GM23338 (cell line): ENCODE data around the gene TOR1AIP2. TPM values are rescaled to one million over a fixed set of nuclear protein-coding genes. Genes with fewer than 3 reads are reported as not detected.

Experiments
- ATAC-seq: fragments of 200-7000 bp; cut with Tn5 transposase; 3 replicates; pipeline ENCODE4 v1.9.1; 2020
- DNase-seq: peaks from one replicate; pipeline ENCODE4 v3.0.0-alpha.2; 2015; ENCODE audit warnings: low spot score
- H2AFZ ChIP-seq: fragments of 200-600 bp; sonication (generic); 2 replicates; pipeline ENCODE4 v1.8.0; 2016; ENCODE audit warnings: antibody characterized with exemption, mild to moderate bottlenecking, moderate library complexity
- H3F3A ChIP-seq: fragments of 200-600 bp; sonication (generic); replicated peaks from 2 replicates; pipeline ENCODE4 v1.8.0; 2017; ENCODE audit warnings: antibody characterized with exemption, mixed run types, low read depth
- H3K27ac ChIP-seq: fragments of 200-600 bp; sonication (generic); 2 replicates; pipeline ENCODE4 v1.6.1; 2016; ENCODE audit warnings: low read depth
- H3K27me3 ChIP-seq: fragments of 200-600 bp; sonication (generic); 2 replicates; pipeline ENCODE4 v1.8.0; 2016; ENCODE audit warnings: mild to moderate bottlenecking, mixed run types, moderate library complexity; ENCODE audit not compliant: insufficient read depth
- H3K36me3 ChIP-seq: fragments of 200-600 bp; sonication (generic); 2 replicates; pipeline ENCODE4 v1.8.0; 2016; ENCODE audit warnings: mild to moderate bottlenecking; ENCODE audit not compliant: insufficient read depth
- H3K4me1 ChIP-seq: fragments of 200-600 bp; sonication (generic); 2 replicates; pipeline ENCODE4 v1.8.0; 2016; ENCODE audit warnings: mild to moderate bottlenecking, moderate library complexity; ENCODE audit not compliant: insufficient read depth
- H3K4me2 ChIP-seq: fragments of 200-600 bp; sonication (generic); 2 replicates; pipeline ENCODE4 v1.7.1; 2017; ENCODE audit warnings: mixed run types
- H3K4me3 ChIP-seq: fragments of 200-600 bp; sonication (generic); 2 replicates; pipeline ENCODE4 v1.6.1; 2016; ENCODE audit warnings: mixed run types
- H3K79me2 ChIP-seq: fragments of 200-600 bp; sonication (generic); replicated peaks from 2 replicates; pipeline ENCODE4 v1.8.0; 2017; ENCODE audit warnings: mild to moderate bottlenecking; ENCODE audit not compliant: insufficient read depth
- H3K9me2 ChIP-seq: fragments of 200-600 bp; sonication (generic); 2 replicates; pipeline ENCODE4 v1.8.0; 2017; ENCODE audit not compliant: insufficient read depth
- H4K20me1 ChIP-seq: fragments of 200-600 bp; sonication (generic); replicated peaks from 2 replicates; pipeline ENCODE4 v1.8.0; 2017; ENCODE audit warnings: mild to moderate bottlenecking; ENCODE audit not compliant: insufficient read depth
- H3K27ac Mint-ChIP-seq: 2 replicates; pipeline ENCODE4 v1.8.0; 2020; ENCODE audit warnings: inconsistent platforms, mild to moderate bottlenecking, moderate library complexity, mixed read lengths
- H3K27me3 Mint-ChIP-seq: 3 replicates; pipeline ENCODE4 v1.8.0; 2022; ENCODE audit warnings: low read depth, mild to moderate bottlenecking, moderate library complexity, mixed read lengths, inconsistent platforms; ENCODE audit not compliant: insufficient read depth, poor library complexity
- H3K36me3 Mint-ChIP-seq: 3 replicates; pipeline ENCODE4 v1.8.0; 2021; ENCODE audit warnings: low read depth, mild to moderate bottlenecking, inconsistent platforms, moderate library complexity, mixed read lengths
- H3K4me1 Mint-ChIP-seq: 3 replicates; pipeline ENCODE4 v1.8.0; 2020; ENCODE audit warnings: mild to moderate bottlenecking, inconsistent platforms, mixed read lengths
- H3K4me3 Mint-ChIP-seq: 3 replicates; pipeline ENCODE4 v1.8.0; 2021; ENCODE audit warnings: moderate library complexity, mild to moderate bottlenecking, inconsistent platforms, mixed read lengths
- H3K9me3 Mint-ChIP-seq: 3 replicates; pipeline ENCODE4 v1.8.0; 2020; ENCODE audit warnings: moderate library complexity, mild to moderate bottlenecking, inconsistent platforms, mixed read lengths
- CREB1 ChIP-seq: fragments of 250-450 bp; sonication (Bioruptor Pico); IDR thresholded peaks from 2 replicates; pipeline ENCODE4 v1.5.0; 2020; ENCODE audit warnings: low read depth, mild to moderate bottlenecking, moderate library complexity
- CTCF ChIP-seq, 2 experiments: fragments of 200-600 bp in 1 of 2; sonication (generic) in 1 of 2; conservative IDR thresholded peaks; 2 replicates each; pipeline versions ENCODE4 v1.5.1 to v1.6.1; 2016 to 2017; ENCODE audit warnings: antibody characterized with exemption in 2 of 2, low read depth in 2 of 2, mild to moderate bottlenecking in 2 of 2, moderate library complexity in 1 of 2
- ETS1 ChIP-seq: IDR thresholded peaks from 2 replicates; pipeline ENCODE4 v1.6.1; 2016; ENCODE audit warnings: antibody characterized with exemption
- EZH2 ChIP-seq: fragments of 200-600 bp; sonication (generic); IDR thresholded peaks from one replicate; pipeline ENCODE4 v1.8.0; 2017; ENCODE audit warnings: antibody characterized with exemption, mild to moderate bottlenecking, low read depth; ENCODE audit not compliant: unreplicated experiment
- EZH2phosphoT487 ChIP-seq: fragments of 200-600 bp; sonication (generic); IDR thresholded peaks from one replicate; pipeline ENCODE4 v1.8.1; 2018; ENCODE audit warnings: antibody characterized with exemption; ENCODE audit not compliant: unreplicated experiment
- JUNB ChIP-seq: IDR thresholded peaks from one replicate; pipeline ENCODE4 v1.6.1; 2016; ENCODE audit warnings: antibody characterized with exemption; ENCODE audit not compliant: unreplicated experiment
- NANOG ChIP-seq: IDR thresholded peaks from 2 replicates; pipeline ENCODE4 v1.6.1; 2016; ENCODE audit warnings: antibody characterized with exemption, borderline replicate concordance
- STAT1 ChIP-seq: IDR thresholded peaks from one replicate; pipeline ENCODE4 v1.6.1; 2016; ENCODE audit warnings: antibody characterized with exemption; ENCODE audit not compliant: unreplicated experiment
- ZNF114 ChIP-seq: fragments of 250-450 bp; sonication (Bioruptor Pico); IDR thresholded peaks from 2 replicates; pipeline ENCODE4 v1.5.0; 2020; ENCODE audit warnings: mild to moderate bottlenecking, moderate library complexity
- ZNF331 ChIP-seq: fragments of 250-450 bp; sonication (Bioruptor Pico); IDR thresholded peaks from 2 replicates; pipeline ENCODE4 v1.5.0; 2020; ENCODE audit warnings: low read depth, mild to moderate bottlenecking, moderate library complexity
- ZNF462 ChIP-seq: fragments of 250-450 bp; sonication (Bioruptor Pico); IDR thresholded peaks from 2 replicates; pipeline ENCODE4 v1.5.0; 2020; ENCODE audit warnings: mild to moderate bottlenecking, moderate library complexity
- polyA plus RNA-seq: library from polyadenylated mRNA; unstranded; fragments of >200 nt; fragmentation: Nextera tagmentation; extraction: Ambion mirVana; gene quantifications from 2 replicates; pipeline ENCODE4 v1.2.1, GENCODE V29; 2016
- total RNA-seq: library from RNA; depleted of rRNA; stranded (reverse); fragments of >200 nt; shearing (Covaris generic); gene quantifications from 2 replicates; pipeline ENCODE4 v1.2.3, GENCODE V29; 2014

The TOR1AIP2 gene
- total and polyA plus RNA-seq, 2 experiments from 2014 or later: 21.1 to 81.3 TPM

DNA sequence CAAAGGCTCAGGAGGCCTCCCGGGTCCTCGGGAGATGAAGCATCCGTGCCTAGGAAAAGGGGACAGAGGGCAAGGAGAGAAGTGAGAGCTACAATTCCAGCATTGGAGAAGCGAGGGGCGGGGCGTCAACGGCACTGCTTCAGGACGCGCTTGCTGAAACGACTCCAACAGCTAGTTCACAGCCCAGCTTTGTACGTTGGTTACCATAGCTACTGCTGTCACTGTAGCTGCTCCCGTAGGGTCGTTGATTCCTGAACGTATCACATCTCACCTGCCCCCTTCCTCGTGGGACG is 63.1 kb downstream of the TOR1AIP2 start (continued):
- TF ChIP-seq ZNF462 (CRISPR knock-in tag): no peak
- TF ChIP-seq ZNF331 (CRISPR knock-in tag): no peak
- TF ChIP-seq ZNF114 (CRISPR knock-in tag): no peak
- no peak for TF ChIP-seq STAT1
- no peak for TF ChIP-seq CTCF (conservative IDR thresholded peaks at IDR 0.05; ENCODE audit: low read depth in 2 of 2)
- no peak for TF ChIP-seq NANOG

- no peaks in the 10 kb centered on the region for H3K79me2 ChIP-seq
- peak overlapping the region; percentile 77 for H3K4me3 ChIP-seq
- no peaks in the 10 kb centered on the region for H3K36me3 Mint-ChIP-seq
- peak overlapping the region; percentile 83 for H2AFZ ChIP-seq
- no peaks in the 10 kb centered on the region for H3K9me3 Mint-ChIP-seq
- peaks cover 12% of the 10 kb centered on the region for H3K4me1 Mint-ChIP-seq
- no peak overlapping the region for H3K27ac Mint-ChIP-seq
- ATAC-seq (peak; percentile 7), DNase-seq (no peak)
- no peaks in the 10 kb centered on the region for H3K36me3 ChIP-seq
- no peak overlapping the region for H3K27ac ChIP-seq
- H3K4me3 Mint-ChIP-seq: peak overlapping the region; percentile 90
- peaks cover 35% of the 10 kb centered on the region for H3K27me3 Mint-ChIP-seq
- H3K9me2 ChIP-seq: no peaks in the 10 kb centered on the region
- H3K4me2 ChIP-seq: peak overlapping the region; percentile 78
- peaks cover 14% of the 10 kb centered on the region; the same call in 1 of the 2 replicates for H3K27me3 ChIP-seq
- no peaks in the 10 kb centered on the region for H4K20me1 ChIP-seq
- peaks cover 7% of the 10 kb centered on the region; the same call in 1 of the 2 replicates for H3K4me1 ChIP-seq
- 0 out of 2 replicates have a peak, but pooled peaks cover 4% of the 10 kb centered on the region for H3F3A ChIP-seq
- no peak for TF ChIP-seq ZNF331 (CRISPR knock-in tag)
- TF ChIP-seq NANOG: no peak
- no peak for TF ChIP-seq ETS1
- no peak for TF ChIP-seq ZNF114 (CRISPR knock-in tag)
- TF ChIP-seq JUNB: no peak
- TF ChIP-seq EZH2: no peak
- TF ChIP-seq EZH2phosphoT487: no peak
- TF ChIP-seq CREB1 (CRISPR knock-in tag): no peak
Observed at GRCh38 chr1:179813626-179814545, 63.7 kb downstream of the TOR1AIP2 start.
